Measurements from ENCODE around the gene TBCA. TPM values are rescaled to one million over a fixed set of nuclear protein-coding genes. Genes with fewer than 3 reads are reported as not detected.

Gene TBCA
- total and polyA plus RNA-seq, 11 donors: 108 to 171 (median 132) TPM

DNA sequence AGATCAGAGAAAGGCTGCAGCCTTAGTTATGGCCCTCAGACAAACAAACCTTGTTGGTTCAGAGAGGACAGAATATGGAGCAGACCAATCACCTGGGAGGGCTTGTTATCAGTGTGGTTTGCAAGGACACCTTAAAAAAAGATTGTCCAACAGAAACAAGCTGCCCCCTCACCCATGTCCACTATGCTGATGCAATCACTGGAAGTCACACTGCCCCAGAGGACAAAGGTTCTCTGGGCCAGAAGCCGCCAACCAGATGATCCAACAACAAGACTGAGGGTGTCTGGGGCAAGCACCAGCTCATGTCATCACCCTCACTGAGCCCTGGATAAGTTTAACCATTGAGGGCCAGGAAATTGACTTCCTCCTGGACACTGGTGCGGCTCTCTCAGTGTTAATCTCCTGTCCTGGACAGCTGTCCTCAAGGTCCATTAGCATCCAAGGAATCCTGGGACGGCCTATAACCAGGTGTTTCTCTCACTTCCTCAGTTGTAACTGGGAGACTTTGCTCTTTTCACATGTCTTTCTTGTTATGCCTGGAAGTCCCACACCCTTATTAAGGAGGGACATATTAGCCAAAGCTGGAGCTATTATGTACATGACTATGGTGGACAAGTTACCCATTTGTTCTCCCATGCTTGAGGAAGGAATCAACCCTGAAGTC, 36.9 kb upstream of the TBCA start:
- Histone ChIP-seq H3K4me3 (no peak overlapping the region), H3K36me3 (no peaks in the 10 kb centered on the region), H3K27me3 (peaks cover 0 to 3% (median 0%) of the 10 kb centered on the region in 9 donors), H3K9me3 (peaks cover 0 to 6% (median 0%) of the 10 kb centered on the region in 12 donors), H3K27ac (no peak overlapping the region), H3K4me1 (no peaks in the 10 kb centered on the region)
- ATAC-seq: no peak
- no peak for DNase-seq
- 49 to 67% (median 62%) methylated on average over 3 of the region's 3 CpGs for WGBS, 4 donors
- intact Hi-C loops (cut with DNase I): no loop called here
- TF ChIP-seq, protein P1, sequence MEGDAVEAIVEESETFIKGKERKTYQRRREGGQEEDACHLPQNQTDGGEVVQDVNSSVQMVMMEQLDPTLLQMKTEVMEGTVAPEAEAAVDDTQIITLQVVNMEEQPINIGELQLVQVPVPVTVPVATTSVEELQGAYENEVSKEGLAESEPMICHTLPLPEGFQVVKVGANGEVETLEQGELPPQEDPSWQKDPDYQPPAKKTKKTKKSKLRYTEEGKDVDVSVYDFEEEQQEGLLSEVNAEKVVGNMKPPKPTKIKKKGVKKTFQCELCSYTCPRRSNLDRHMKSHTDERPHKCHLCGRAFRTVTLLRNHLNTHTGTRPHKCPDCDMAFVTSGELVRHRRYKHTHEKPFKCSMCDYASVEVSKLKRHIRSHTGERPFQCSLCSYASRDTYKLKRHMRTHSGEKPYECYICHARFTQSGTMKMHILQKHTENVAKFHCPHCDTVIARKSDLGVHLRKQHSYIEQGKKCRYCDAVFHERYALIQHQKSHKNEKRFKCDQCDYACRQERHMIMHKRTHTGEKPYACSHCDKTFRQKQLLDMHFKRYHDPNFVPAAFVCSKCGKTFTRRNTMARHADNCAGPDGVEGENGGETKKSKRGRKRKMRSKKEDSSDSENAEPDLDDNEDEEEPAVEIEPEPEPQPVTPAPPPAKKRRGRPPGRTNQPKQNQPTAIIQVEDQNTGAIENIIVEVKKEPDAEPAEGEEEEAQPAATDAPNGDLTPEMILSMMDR (IDR thresholded peaks at IDR 0.05): no peak
- no peak for TF ChIP-seq POLR2A (IDR thresholded peaks at IDR 0.05)

DNA sequence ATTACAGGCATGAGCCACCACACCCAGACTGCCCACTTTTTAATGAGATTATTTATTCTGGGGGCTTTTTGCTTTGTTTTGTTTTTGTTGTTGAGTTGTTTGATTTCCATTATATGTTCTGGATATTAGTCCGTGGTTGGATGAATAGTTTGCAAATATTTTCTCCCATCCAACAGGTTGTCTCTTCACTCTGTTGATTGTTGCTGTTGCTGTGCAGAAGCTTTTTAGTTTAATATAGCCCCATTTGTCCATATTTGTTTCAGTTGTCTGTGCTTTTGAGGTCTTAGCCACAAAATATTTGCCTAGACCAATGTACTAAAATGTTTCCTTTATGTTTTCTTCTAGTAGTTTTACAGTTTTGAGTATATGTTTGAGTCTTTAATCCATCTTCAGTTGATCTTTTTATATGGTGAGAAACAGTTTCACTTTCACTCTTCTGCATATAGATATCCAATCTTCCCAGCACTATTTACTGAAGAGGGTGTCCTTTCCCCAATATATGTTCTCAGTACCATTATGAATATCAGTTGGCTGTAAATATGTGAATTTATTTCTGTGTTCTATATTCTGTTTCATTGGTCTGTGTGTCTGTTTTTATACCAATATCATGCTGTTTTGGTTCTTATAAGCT, 30.2 kb upstream of the TBCA start:
- no peak for DNase-seq
- no peak for ATAC-seq
- H3K27me3 ChIP-seq: no peaks in the 10 kb centered on the region
- peaks cover 0 to 20% (median 3%) of the 10 kb centered on the region in 12 donors for H3K9me3 ChIP-seq
- no peaks in the 10 kb centered on the region for H3K36me3 ChIP-seq
- intact Hi-C loops (cut with DNase I): no loop called here
- H3K4me3 ChIP-seq: no peak overlapping the region
- TF ChIP-seq, protein P1 (IDR thresholded peaks at IDR 0.05): no peak
- no peak for TF ChIP-seq POLR2A (IDR thresholded peaks at IDR 0.05)
- WGBS, 4 donors: 0 to 89% (median 67%) methylated on average over 1 of the region's 1 CpG
- peaks cover 0 to 11% (median 0%) of the 10 kb centered on the region in 12 donors for H3K4me1 ChIP-seq
- no peak overlapping the region for H3K27ac ChIP-seq

DNA sequence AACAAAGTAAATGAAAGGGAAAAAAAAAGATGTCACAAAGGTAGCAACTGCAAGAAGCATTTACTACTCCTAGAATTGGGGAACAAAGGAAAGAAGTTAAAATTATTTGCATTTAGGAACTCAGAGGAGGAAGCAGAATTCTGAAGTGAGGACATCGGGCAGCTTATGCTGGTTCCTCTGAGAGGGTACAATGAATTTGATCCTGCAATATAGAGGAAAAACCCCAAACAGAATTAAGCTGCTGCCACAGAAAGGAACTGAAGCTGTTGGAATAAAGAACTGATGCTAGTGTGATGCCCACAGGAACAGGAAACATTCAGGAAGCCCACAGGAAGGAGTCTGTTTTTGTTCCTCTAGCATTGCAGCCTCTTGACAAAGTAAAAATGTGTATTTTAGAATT, 22.3 kb upstream of the TBCA start:
- Histone ChIP-seq H3K9me3 (peaks cover 0 to 46% (median 3%) of the 10 kb centered on the region in 12 donors), H3K4me3 (no peak overlapping the region), H3K36me3 (no peaks in the 10 kb centered on the region), H3K27me3 (no peaks in the 10 kb centered on the region), H3K4me1 (peaks cover 0 to 13% (median 0%) of the 10 kb centered on the region in 12 donors), H3K27ac (no peak overlapping the region)
- ATAC-seq (no peak), DNase-seq (no peak)
- intact Hi-C loops (cut with DNase I): no loop called here
- 66 to 75% (median 71%) methylated on average over 1 of the region's 1 CpG for WGBS, 4 donors
- TF ChIP-seq, protein P1 (IDR thresholded peaks at IDR 0.05): no peak
- no peak for TF ChIP-seq POLR2A (IDR thresholded peaks at IDR 0.05)

DNA sequence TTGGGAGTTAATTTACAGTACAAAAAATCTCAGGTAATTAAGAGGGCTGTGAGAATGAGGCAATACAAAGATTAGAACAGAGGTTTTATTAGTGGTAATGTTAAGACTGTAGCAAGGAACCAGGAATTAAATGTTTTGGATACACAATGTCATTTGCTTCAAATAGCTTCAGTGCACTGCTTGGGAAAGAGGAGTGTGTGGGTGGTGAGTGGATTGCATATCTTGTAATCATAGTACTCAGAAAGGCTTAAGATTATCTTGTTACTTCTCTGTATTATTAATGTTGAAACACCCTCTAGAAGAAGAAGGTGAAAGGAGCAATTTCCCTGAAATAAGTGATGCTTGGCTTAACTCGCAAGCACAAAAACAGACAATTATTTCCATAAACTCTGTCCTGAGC, 21.0 kb upstream of the TBCA start:
- TF ChIP-seq, protein P1 (IDR thresholded peaks at IDR 0.05): no peak
- TF ChIP-seq POLR2A (IDR thresholded peaks at IDR 0.05): no peak
- Histone ChIP-seq H3K4me1 (peaks cover 0 to 13% (median 0%) of the 10 kb centered on the region in 12 donors), H3K27me3 (no peaks in the 10 kb centered on the region), H3K9me3 (peaks cover 0 to 46% (median 2%) of the 10 kb centered on the region in 12 donors), H3K36me3 (no peaks in the 10 kb centered on the region), H3K27ac (no peak overlapping the region), H3K4me3 (no peak overlapping the region)
- WGBS, 4 donors: 93 to 96% (median 95%) methylated on average over 1 of the region's 1 CpG
- intact Hi-C loops (cut with DNase I): no loop called here
- DNase-seq: no peak
- no peak for ATAC-seq

All from heart left ventricle (tissue), 16 donors.